HG03095 (cell line): ENCODE measurements around the gene TMEM176B.
"Not testable (repeated sequence)": the region's sequence is repeated elsewhere in the genome, so short reads cannot be mapped to it uniquely, and the experiment has no call there.

Experiments
- ATAC-seq: cut with Tn5 transposase; IDR thresholded peaks from one replicate; pipeline ENCODE4 v1.9.1; 2021; ENCODE audit warnings: moderate library complexity; ENCODE audit not compliant: unreplicated experiment

Gene TMEM176B

GRCh38 chr7:150823484-150824126 is 23.4 kb upstream of the TMEM176B start:
- ATAC-seq, result no peak

GRCh38 chr7:150823043-150823442 is 22.9 kb upstream of the TMEM176B start:
- no peak for ATAC-seq

GRCh38 chr7:150820578-150821198 is 20.5 kb upstream of the TMEM176B start:
- ATAC-seq, result no peak

- no peak for ATAC-seq
Observed at GRCh38 chr7:150820148-150820547, 20.0 kb upstream of the TMEM176B start.

- no peak for ATAC-seq
Observed at GRCh38 chr7:150818971-150819370, 18.8 kb upstream of the TMEM176B start.

- ATAC-seq, result no peak
Observed at GRCh38 chr7:150814328-150815001, 14.3 kb upstream of the TMEM176B start.

- ATAC-seq, result not testable (repeated sequence)
Observed at GRCh38 chr7:150807616-150808438, 7.7 kb upstream of the TMEM176B start.

GRCh38 chr7:150806863-150807262 is 6.7 kb upstream of the TMEM176B start:
- no peak for ATAC-seq

GRCh38 chr7:150806454-150806853 is 6.3 kb upstream of the TMEM176B start:
- no peak for ATAC-seq

GRCh38 chr7:150805864-150806263 is 5.7 kb upstream of the TMEM176B start:
- ATAC-seq, result no peak

- no peak for ATAC-seq
Observed at GRCh38 chr7:150804802-150805201, 4.6 kb upstream of the TMEM176B start.

- ATAC-seq, result no peak
Observed at GRCh38 chr7:150803161-150803860, 3.1 kb upstream of the TMEM176B start.

GRCh38 chr7:150801946-150802771 is 2.0 kb upstream of the TMEM176B start:
- no peak for ATAC-seq

GRCh38 chr7:150801242-150801945 is 1.2 kb upstream of the TMEM176B start:
- no peak for ATAC-seq

GRCh38 chr7:150800581-150801241 is 547 bp upstream of the TMEM176B start, which contains the start of gene TMEM176A:
Gene TMEM176A (plus strand): TSS chr7:150800769. CDS start chr7:150801551, 782 bp downstream.
- no peak for ATAC-seq

GRCh38 chr7:150799156-150799555 is 1.0 kb downstream of the TMEM176B start:
- ATAC-seq, result no peak

- ATAC-seq, result no peak
Observed at GRCh38 chr7:150797661-150798060, 2.5 kb downstream of the TMEM176B start.

- no peak for ATAC-seq
Observed at GRCh38 chr7:150793569-150794238, 6.5 kb downstream of the TMEM176B start.
